ENCODE results near the gene COL2A1. TPM values are rescaled to one million over a fixed set of nuclear protein-coding genes. Genes with fewer than 3 reads are reported as not detected.

Gene COL2A1
- total and polyA plus RNA-seq, 9 of the 15 experiments (the other 6 are each of a cell fraction or from before 2014, with no cell fraction given): 0.46 TPM; not detected in 8

DNA sequence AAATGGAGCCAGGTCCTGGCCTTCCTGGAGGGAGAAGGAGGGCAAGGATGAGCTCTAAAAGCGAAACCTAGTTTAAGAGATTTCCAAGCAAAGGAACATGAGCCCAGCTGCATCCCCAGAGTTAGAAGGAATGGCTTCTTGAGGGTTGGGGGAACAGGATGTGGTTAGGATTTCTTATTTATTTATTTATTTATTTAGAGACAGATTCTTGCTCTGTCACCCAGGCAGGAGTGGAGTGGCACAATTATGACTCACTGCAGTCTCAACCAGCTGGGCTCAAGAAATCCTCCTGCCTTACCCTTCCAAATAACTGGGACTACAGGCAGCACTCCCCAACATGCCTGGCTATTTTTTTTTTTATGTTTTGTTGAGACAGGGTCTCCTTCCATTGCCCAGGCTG, 66.2 kb downstream of the COL2A1 start:
- Histone ChIP-seq H3K27me3 (ENCODE audit: control insufficient read depth in 2 of 2, insufficient read depth in 2 of 2, low read length in 2 of 2) (peaks cover 33 to 64% of the 10 kb centered on the region in 2 experiments), H3K36me3 (ENCODE audit: control insufficient read depth, insufficient read depth, low read length) (no peaks in the 10 kb centered on the region), H3K4me1 (replicated peaks in 1 of 2; ENCODE audit: control insufficient read depth in 2 of 2, insufficient read depth in 2 of 2, low read length in 2 of 2) (peaks cover 0 to 21% of the 10 kb centered on the region in 2 experiments; a peak in 2 of 5 replicates), H3K9ac (ENCODE audit: insufficient read depth in 1 of 2, low read depth in 2 of 2, low read length in 2 of 2) (no peak overlapping the region), H2AFZ (ENCODE audit: low read depth, low read length) (no peak overlapping the region), H3K9me1 (ENCODE audit: control insufficient read depth, insufficient read depth, low read length) (no peaks in the 10 kb centered on the region), H3K4me2 (ENCODE audit: insufficient read depth, low read length) (no peak overlapping the region), H3K27ac (ENCODE audit: extremely low read depth, low read depth, low read length) (no peak overlapping the region), H3K79me2 (ENCODE audit: control insufficient read depth, insufficient read depth, low read length) (no peaks in the 10 kb centered on the region), H4K20me1 (replicated peaks; ENCODE audit: control insufficient read depth, insufficient read depth, low read length) (no peaks in the 10 kb centered on the region), H3K4me3 (no peak overlapping the region), H3K9me3 (replicated peaks; ENCODE audit: control insufficient read depth, insufficient read depth, low read depth, low read length) (no peaks in the 10 kb centered on the region)
- BruUV-seq (replicated peaks): no TSS peak
- FAIRE-seq (no peak), DNase-seq (ENCODE audit: extremely low read depth in 1 of 4, low spot score in 3 of 4) (no peak), ATAC-seq (no peak)
- 8% methylated on average over 1 of the region's 1 CpG for WGBS (ENCODE audit: insufficient coverage, low coverage, missing lambda C conversion rate)
- no peak for TF ChIP-seq CREB3L1 (IDR thresholded peaks at IDR 0.05; ENCODE audit: borderline replicate concordance, low read depth)
- TF ChIP-seq GABPA (tag; conservative IDR thresholded peaks at IDR 0.05; ENCODE audit: low read depth): peak; percentile 32; the same call in 1 of the 2 replicates
- no peak for TF ChIP-seq CEBPG (CRISPR knock-in tag; IDR thresholded peaks at IDR 0.05)
- TF ChIP-seq CEBPG (tag; conservative IDR thresholded peaks at IDR 0.05 in 1 of 2, IDR thresholded peaks at IDR 0.05 in 1 of 2): no peak
- ChIA-PET POLR2A (interaction anchor here (0.6 to 0.9 kb wide), 2 partner anchors 9 to 10 kb away, joined by 3 to 6 read pairs; no protein-coding TSS in a partner anchor), CTCF (ENCODE audit: low intra/inter-chr PET ratio) (no interaction called here)
- in situ Hi-C loops (cut with MboI) (no loop called here), intact Hi-C loops (cut with micrococcal nuclease) (no loop called here)
